Gastroesophageal sphincter (tissue), 3 donors: ENCODE data around the gene GNG8.

Experiments used
- EP300 ChIP-seq: sonication (generic); formaldehyde crosslinking; IDR thresholded peaks from one replicate; pipeline ENCODE4 v1.6.1; 2017; ENCODE audit warnings: antibody characterized with exemption, mild to moderate bottlenecking
- POLR2A ChIP-seq, 2 donors: fragments of 450-650 bp; IDR thresholded peaks; one replicate each; pipeline ENCODE4 v1.6.1; 2017; ENCODE audit warnings: antibody characterized with exemption in 2 of 2, mild to moderate bottlenecking in 2 of 2, moderate library complexity in 1 of 2
- POLR2AphosphoS5 ChIP-seq: sonication (generic); formaldehyde crosslinking; IDR thresholded peaks from one replicate; pipeline ENCODE4 v1.6.1; 2017; ENCODE audit warnings: antibody characterized with exemption
- TF ChIP-seq, protein P1 (sequence below), 4 experiments: fragments of 200-600 bp in 2 of 4; fragments of 450-650 bp in 2 of 4; sonication (generic) in 1 of 4; IDR thresholded peaks; one replicate each; pipeline ENCODE4 v1.5.1; 2017 to 2019; ENCODE audit warnings: antibody characterized with exemption in 4 of 4, mild to moderate bottlenecking in 2 of 4, moderate library complexity in 2 of 4

DNA sequence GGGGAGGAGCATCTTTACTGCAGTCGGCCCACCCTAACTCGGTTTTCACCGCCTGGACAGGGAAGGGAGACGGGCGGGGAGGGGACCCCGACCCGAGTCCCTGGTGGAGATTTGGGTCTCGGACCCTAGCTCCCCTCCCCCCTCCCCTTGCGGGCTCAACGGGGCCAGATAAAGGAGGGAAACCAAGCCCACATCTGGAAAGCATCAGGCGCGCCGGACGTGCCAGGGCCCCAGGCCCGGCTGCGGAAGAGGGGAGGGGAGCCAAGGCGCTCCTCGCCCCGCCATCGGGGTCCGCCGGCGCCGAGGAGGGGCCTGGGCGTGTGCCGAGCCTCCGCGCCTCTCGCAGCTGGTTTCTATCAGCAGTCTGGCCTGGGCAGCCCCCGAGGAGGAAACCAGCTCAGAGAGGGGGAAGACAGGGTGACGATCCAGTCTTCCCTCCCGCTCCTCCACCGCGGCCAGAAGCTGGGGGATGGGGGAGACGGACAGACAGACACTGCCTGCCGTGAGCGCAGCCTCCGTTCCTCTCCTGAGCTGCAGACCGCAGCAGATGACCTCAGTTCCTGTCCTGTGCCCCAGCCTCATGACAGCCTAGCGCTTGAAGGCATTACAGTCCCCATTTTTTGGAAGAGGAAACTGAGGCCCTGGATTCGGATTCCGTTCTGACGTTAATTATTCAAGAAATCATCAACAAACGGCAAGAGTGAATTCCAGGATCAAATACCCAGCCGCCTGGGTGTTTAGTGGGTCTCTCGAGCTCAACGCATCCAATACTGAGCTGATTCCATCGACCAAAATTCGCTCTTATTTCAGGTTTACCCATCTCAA lies 3.6 kb upstream of the GNG8 start:
- TF ChIP-seq POLR2A (IDR thresholded peaks at IDR 0.05) (no peak), EP300 (no peak), POLR2AphosphoS5 (peak; percentile 70)
- TF ChIP-seq, protein P1, sequence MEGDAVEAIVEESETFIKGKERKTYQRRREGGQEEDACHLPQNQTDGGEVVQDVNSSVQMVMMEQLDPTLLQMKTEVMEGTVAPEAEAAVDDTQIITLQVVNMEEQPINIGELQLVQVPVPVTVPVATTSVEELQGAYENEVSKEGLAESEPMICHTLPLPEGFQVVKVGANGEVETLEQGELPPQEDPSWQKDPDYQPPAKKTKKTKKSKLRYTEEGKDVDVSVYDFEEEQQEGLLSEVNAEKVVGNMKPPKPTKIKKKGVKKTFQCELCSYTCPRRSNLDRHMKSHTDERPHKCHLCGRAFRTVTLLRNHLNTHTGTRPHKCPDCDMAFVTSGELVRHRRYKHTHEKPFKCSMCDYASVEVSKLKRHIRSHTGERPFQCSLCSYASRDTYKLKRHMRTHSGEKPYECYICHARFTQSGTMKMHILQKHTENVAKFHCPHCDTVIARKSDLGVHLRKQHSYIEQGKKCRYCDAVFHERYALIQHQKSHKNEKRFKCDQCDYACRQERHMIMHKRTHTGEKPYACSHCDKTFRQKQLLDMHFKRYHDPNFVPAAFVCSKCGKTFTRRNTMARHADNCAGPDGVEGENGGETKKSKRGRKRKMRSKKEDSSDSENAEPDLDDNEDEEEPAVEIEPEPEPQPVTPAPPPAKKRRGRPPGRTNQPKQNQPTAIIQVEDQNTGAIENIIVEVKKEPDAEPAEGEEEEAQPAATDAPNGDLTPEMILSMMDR (IDR thresholded peaks at IDR 0.05), result peak in 1 of 4 experiments; percentile 6
